Fibroblast of villous mesenchyme (primary cell): ENCODE results near the gene FHAD1. TPM values are rescaled to one million over a fixed set of nuclear protein-coding genes. Genes with fewer than 3 reads are reported as not detected.

Experiments used
- DNase-seq: peaks from one replicate; pipeline ENCODE4 v3.0.0-alpha.2; 2010; ENCODE audit warnings: low read depth
- H3K4me3 ChIP-seq: 2 replicates; pipeline ENCODE4 v1.5.1; 2011; ENCODE audit warnings: low read depth, mild to moderate bottlenecking, low read length
- CTCF ChIP-seq: IDR thresholded peaks from 2 replicates; pipeline ENCODE4 v1.5.1; 2012; ENCODE audit warnings: low read depth, mild to moderate bottlenecking, low read length; ENCODE audit not compliant: insufficient read depth
- total RNA-seq: library from RNA; depleted of rRNA; stranded (reverse); fragments of >200 nt; gene quantifications from 2 replicates; pipeline ENCODE4 v1.2.3, GENCODE V29; 2012

FHAD1 gene
- total RNA-seq, 1 donor, result under 0.01 TPM

- TF ChIP-seq CTCF, result no peak
- H3K4me3 ChIP-seq, result no peak overlapping the region
- DNase-seq, result no peak
Observed at GRCh38 chr1:15315815-15316214, 68.8 kb downstream of the FHAD1 start.

- H3K4me3 ChIP-seq, result no peak overlapping the region
- no peak for DNase-seq
- TF ChIP-seq CTCF, result no peak
Observed at GRCh38 chr1:15316510-15316909, 69.5 kb downstream of the FHAD1 start.

GRCh38 chr1:15320267-15320666 lies 73.2 kb downstream of the FHAD1 start:
- no peak for DNase-seq
- no peak overlapping the region for H3K4me3 ChIP-seq
- no peak for TF ChIP-seq CTCF

- H3K4me3 ChIP-seq, result no peak overlapping the region
- TF ChIP-seq CTCF, result no peak
- DNase-seq, result no peak
Observed at GRCh38 chr1:15321601-15322000, 74.6 kb downstream of the FHAD1 start.

GRCh38 chr1:15322648-15323350 lies 75.8 kb downstream of the FHAD1 start:
- TF ChIP-seq CTCF, result no peak
- no peak for DNase-seq
- no peak overlapping the region for H3K4me3 ChIP-seq

GRCh38 chr1:15323351-15323988 lies 76.4 kb downstream of the FHAD1 start:
- DNase-seq, result peak; percentile 77
- H3K4me3 ChIP-seq, result no peak overlapping the region
- TF ChIP-seq CTCF, result peak; percentile 98
